ENCODE data around the gene CCSER1.
"Not testable (repeated sequence)": the region's sequence is repeated elsewhere in the genome, so short reads cannot be mapped to it uniquely, and the experiment has no call there.

CCSER1 gene

GRCh38 chr4:90840291-90840690 lies 713.1 kb downstream of the CCSER1 start:
- Mint-ChIP-seq H3K4me1 (no peaks in the 10 kb centered on the region), H3K27me3 (no peaks in the 10 kb centered on the region), H3K27ac (no peak overlapping the region), H3K4me3 (no peak overlapping the region), H3K9me3 (no peaks in the 10 kb centered on the region)
- ATAC-seq (no peak), DNase-seq (no peak)

GRCh38 chr4:90840828-90841227 lies 713.6 kb downstream of the CCSER1 start:
- DNase-seq (no peak), ATAC-seq (no peak)
- Mint-ChIP-seq H3K4me3 (no peak overlapping the region), H3K27me3 (no peaks in the 10 kb centered on the region), H3K9me3 (no peaks in the 10 kb centered on the region), H3K27ac (no peak overlapping the region), H3K4me1 (no peaks in the 10 kb centered on the region)

GRCh38 chr4:90841676-90842075 lies 714.5 kb downstream of the CCSER1 start:
- DNase-seq (no peak), ATAC-seq (no peak)
- H3K4me1 Mint-ChIP-seq: no peaks in the 10 kb centered on the region
- H3K27me3 Mint-ChIP-seq: no peaks in the 10 kb centered on the region
- no peaks in the 10 kb centered on the region for H3K9me3 Mint-ChIP-seq
- H3K4me3 Mint-ChIP-seq: no peak overlapping the region
- no peak overlapping the region for H3K27ac Mint-ChIP-seq

GRCh38 chr4:90842960-90843359 lies 715.8 kb downstream of the CCSER1 start:
- ATAC-seq: no peak
- no peaks in the 10 kb centered on the region for H3K9me3 Mint-ChIP-seq
- no peaks in the 10 kb centered on the region for H3K27me3 Mint-ChIP-seq
- no peak overlapping the region for H3K4me3 Mint-ChIP-seq
- H3K27ac Mint-ChIP-seq: no peak overlapping the region
- no peaks in the 10 kb centered on the region for H3K4me1 Mint-ChIP-seq
- DNase-seq: no peak

- Mint-ChIP-seq H3K9me3 (no peaks in the 10 kb centered on the region), H3K27ac (no peak overlapping the region), H3K27me3 (no peaks in the 10 kb centered on the region), H3K4me1 (no peaks in the 10 kb centered on the region), H3K4me3 (no peak overlapping the region)
- no peak for DNase-seq
- no peak for ATAC-seq
Observed at GRCh38 chr4:90844241-90844640, 717.0 kb downstream of the CCSER1 start.

- ATAC-seq (no peak), DNase-seq (no peak)
- no peak overlapping the region for H3K27ac Mint-ChIP-seq
- no peaks in the 10 kb centered on the region for H3K4me1 Mint-ChIP-seq
- H3K4me3 Mint-ChIP-seq: no peak overlapping the region
- no peaks in the 10 kb centered on the region for H3K27me3 Mint-ChIP-seq
- no peaks in the 10 kb centered on the region for H3K9me3 Mint-ChIP-seq
Observed at GRCh38 chr4:90845777-90846176, 718.6 kb downstream of the CCSER1 start.

GRCh38 chr4:90852237-90852636 lies 725.0 kb downstream of the CCSER1 start:
- H3K27me3 Mint-ChIP-seq: no peaks in the 10 kb centered on the region

GRCh38 chr4:90855111-90855510 lies 727.9 kb downstream of the CCSER1 start:
- DNase-seq: no peak
- no peaks in the 10 kb centered on the region for H3K27me3 Mint-ChIP-seq
- no peak overlapping the region for H3K27ac Mint-ChIP-seq
- H3K4me1 Mint-ChIP-seq: no peaks in the 10 kb centered on the region
- H3K9me3 Mint-ChIP-seq: peaks cover 0 to 5% of the 10 kb centered on the region in 2 donors
- ATAC-seq: no peak
- no peak overlapping the region for H3K4me3 Mint-ChIP-seq

More at GRCh38 chr4:90852237-90852636, 725.0 kb downstream of the CCSER1 start:
- no peak overlapping the region for H3K4me3 Mint-ChIP-seq
- no peak overlapping the region for H3K27ac Mint-ChIP-seq
- H3K4me1 Mint-ChIP-seq: no peaks in the 10 kb centered on the region
- no peak for ATAC-seq
- peaks cover 0 to under 1% of the 10 kb centered on the region in 2 donors for H3K9me3 Mint-ChIP-seq
- no peak for DNase-seq

GRCh38 chr4:90857081-90857820 lies 730.1 kb downstream of the CCSER1 start:
- no peak overlapping the region for H3K4me3 Mint-ChIP-seq
- DNase-seq (no peak), ATAC-seq (no peak)
- peaks cover 4 to 5% of the 10 kb centered on the region in 2 donors for H3K9me3 Mint-ChIP-seq
- H3K27ac Mint-ChIP-seq: no peak overlapping the region
- no peaks in the 10 kb centered on the region for H3K27me3 Mint-ChIP-seq
- no peaks in the 10 kb centered on the region for H3K4me1 Mint-ChIP-seq

- no peaks in the 10 kb centered on the region for H3K4me1 Mint-ChIP-seq
- H3K9me3 Mint-ChIP-seq: peaks cover 16 to 22% of the 10 kb centered on the region in 2 donors
- DNase-seq (no peak), ATAC-seq (no peak)
- H3K4me3 Mint-ChIP-seq: no peak overlapping the region
- H3K27me3 Mint-ChIP-seq: no peaks in the 10 kb centered on the region
- no peak overlapping the region for H3K27ac Mint-ChIP-seq
Observed at GRCh38 chr4:90875791-90876190, 748.6 kb downstream of the CCSER1 start.

GRCh38 chr4:90876296-90876695 lies 749.1 kb downstream of the CCSER1 start:
- DNase-seq (no peak), ATAC-seq (no peak)
- Mint-ChIP-seq H3K4me1 (no peaks in the 10 kb centered on the region), H3K4me3 (no peak overlapping the region), H3K27ac (no peak overlapping the region), H3K27me3 (no peaks in the 10 kb centered on the region), H3K9me3 (peaks cover 16 to 22% of the 10 kb centered on the region in 2 donors)

- Mint-ChIP-seq H3K4me3 (no peak overlapping the region), H3K4me1 (no peaks in the 10 kb centered on the region), H3K9me3 (peaks cover 0 to 4% of the 10 kb centered on the region in 2 donors), H3K27me3 (no peaks in the 10 kb centered on the region), H3K27ac (no peak overlapping the region)
- ATAC-seq: no peak
- DNase-seq: no peak
Observed at GRCh38 chr4:90883519-90883918, 756.3 kb downstream of the CCSER1 start.

GRCh38 chr4:90888571-90888970 lies 761.4 kb downstream of the CCSER1 start:
- H3K4me1 Mint-ChIP-seq: no peaks in the 10 kb centered on the region
- DNase-seq (no peak), ATAC-seq (no peak)
- H3K4me3 Mint-ChIP-seq: no peak overlapping the region
- H3K9me3 Mint-ChIP-seq: no peaks in the 10 kb centered on the region
- no peaks in the 10 kb centered on the region for H3K27me3 Mint-ChIP-seq
- no peak overlapping the region for H3K27ac Mint-ChIP-seq

GRCh38 chr4:90889171-90889570 lies 762.0 kb downstream of the CCSER1 start:
- Mint-ChIP-seq H3K9me3 (peaks cover 0 to under 1% of the 10 kb centered on the region in 2 donors), H3K4me1 (no peaks in the 10 kb centered on the region), H3K27me3 (no peaks in the 10 kb centered on the region), H3K4me3 (no peak overlapping the region), H3K27ac (no peak overlapping the region)
- ATAC-seq (no peak), DNase-seq (no peak)

- H3K4me3 Mint-ChIP-seq, H3K4me1 Mint-ChIP-seq, H3K27me3 Mint-ChIP-seq, ATAC-seq, H3K27ac Mint-ChIP-seq, DNase-seq: not testable (repeated sequence)
- peaks cover 24 to 31% of the 10 kb centered on the region in 2 donors for H3K9me3 Mint-ChIP-seq
Observed at GRCh38 chr4:90903413-90903812, 776.2 kb downstream of the CCSER1 start.

GRCh38 chr4:90904021-90904420 lies 776.8 kb downstream of the CCSER1 start:
- Mint-ChIP-seq H3K9me3 (peaks cover 24 to 31% of the 10 kb centered on the region in 2 donors), H3K4me1 (no peaks in the 10 kb centered on the region), H3K27ac (no peak overlapping the region), H3K4me3 (no peak overlapping the region), H3K27me3 (no peaks in the 10 kb centered on the region)
- DNase-seq (no peak), ATAC-seq (no peak)

GRCh38 chr4:90906239-90906638 lies 779.0 kb downstream of the CCSER1 start:
- H3K27ac Mint-ChIP-seq: no peak overlapping the region
- DNase-seq (no peak), ATAC-seq (no peak)
- H3K9me3 Mint-ChIP-seq: peaks cover 19 to 31% of the 10 kb centered on the region in 2 donors
- no peaks in the 10 kb centered on the region for H3K27me3 Mint-ChIP-seq
- no peaks in the 10 kb centered on the region for H3K4me1 Mint-ChIP-seq
- H3K4me3 Mint-ChIP-seq: no peak overlapping the region
